OCI-LY7 (cell line): ENCODE results near the gene MED27.

Source experiments
- CTCF ChIP-seq: fragments of 200-600 bp; sonication (generic); conservative IDR thresholded peaks from 2 replicates; pipeline ENCODE4 v1.5.1; 2014; ENCODE audit warnings: mild to moderate bottlenecking, antibody characterized with exemption, low read length, moderate library complexity, mixed read lengths
- EZH2phosphoT487 ChIP-seq: fragments of 200-600 bp; sonication (generic); IDR thresholded peaks from 2 replicates; pipeline ENCODE4 v1.6.1; 2018; ENCODE audit warnings: low read depth, borderline replicate concordance, mild to moderate bottlenecking, mixed run types, antibody characterized with exemption, low read length, moderate library complexity, mixed read lengths

DNA sequence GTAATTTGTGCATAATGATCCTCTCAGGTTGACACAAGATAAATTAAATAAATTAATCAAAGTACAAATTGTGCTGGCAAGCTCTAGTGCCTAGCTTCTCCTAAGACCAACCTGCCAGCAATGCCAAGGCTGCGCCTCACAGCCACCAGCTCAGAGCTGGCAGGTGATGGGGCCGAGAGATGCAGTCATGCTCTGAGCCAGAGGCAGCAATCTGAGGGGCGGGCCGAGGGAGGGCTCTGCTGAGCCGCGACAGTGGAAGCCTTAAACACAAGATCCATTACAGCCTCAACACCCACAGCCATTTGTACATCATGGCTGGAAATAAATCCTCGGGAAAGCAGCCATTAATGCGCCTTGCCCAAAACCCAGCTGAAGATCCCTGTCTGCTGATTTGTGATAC lies 20.3 kb downstream of the MED27 start:
- no peak for TF ChIP-seq CTCF
- no peak for TF ChIP-seq EZH2phosphoT487
